ENCODE data around the gene FSCN2.
"Not testable (repeated sequence)": the region's sequence is repeated elsewhere in the genome, so short reads cannot be mapped to it uniquely, and the experiment has no call there.

The FSCN2 gene

GRCh38 chr17:81580481-81580880, 52.3 kb downstream of the FSCN2 start:
- no peak for DNase-seq

GRCh38 chr17:81581758-81582157, 53.6 kb downstream of the FSCN2 start:
- DNase-seq, result no peak

GRCh38 chr17:81582341-81582740, 54.2 kb downstream of the FSCN2 start:
- no peak for DNase-seq

- DNase-seq, result no peak
Observed at GRCh38 chr17:81582749-81583148, 54.6 kb downstream of the FSCN2 start.

GRCh38 chr17:81583589-81584342, 55.6 kb downstream of the FSCN2 start:
- DNase-seq, result peak; percentile 20

- not testable (repeated sequence) for DNase-seq
Observed at GRCh38 chr17:81584771-81585170, 56.6 kb downstream of the FSCN2 start.

- DNase-seq, result no peak
Observed at GRCh38 chr17:81586096-81586495, 57.9 kb downstream of the FSCN2 start.

Measured in NCI-H526 treated with DMSO at 0.1 percent for 48 hours (cell line).